ENCODE results near the gene TFF3. TPM values are rescaled to one million over a fixed set of nuclear protein-coding genes. Genes with fewer than 3 reads are reported as not detected.

Gene TFF3
- total RNA-seq, 2 donors from 2014 or later: 5.5 TPM; not detected in 1

DNA sequence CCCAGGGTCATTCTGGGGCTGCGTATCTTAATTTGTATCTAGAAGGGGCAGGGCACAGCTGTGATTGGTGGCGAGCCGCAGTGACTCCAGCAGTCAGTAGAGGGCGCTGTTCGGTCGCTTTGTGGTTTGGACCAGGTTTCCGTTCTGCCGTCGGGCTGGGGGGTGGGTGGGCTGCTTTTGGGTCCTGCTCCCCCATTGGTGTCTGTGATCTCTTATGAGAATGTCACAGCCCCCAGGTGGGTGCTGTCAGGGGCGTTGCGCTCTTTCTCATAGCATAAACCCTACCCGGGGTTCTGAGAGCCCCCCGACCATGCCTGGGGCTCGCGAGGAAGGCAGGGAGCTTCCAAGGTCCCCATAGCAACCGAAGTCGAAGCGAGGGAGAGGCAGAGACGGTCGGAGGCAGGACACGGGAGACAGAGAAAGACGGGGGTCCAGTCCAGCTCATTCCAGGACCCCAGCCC, 5.4 kb downstream of the TFF3 start:
- peaks cover 4% of the 10 kb centered on the region for H3K4me1 ChIP-seq (ENCODE audit: control insufficient read depth, insufficient read depth, low read length)
- no peak overlapping the region for H3K4me3 Mint-ChIP-seq
- TF ChIP-seq, protein P1, sequence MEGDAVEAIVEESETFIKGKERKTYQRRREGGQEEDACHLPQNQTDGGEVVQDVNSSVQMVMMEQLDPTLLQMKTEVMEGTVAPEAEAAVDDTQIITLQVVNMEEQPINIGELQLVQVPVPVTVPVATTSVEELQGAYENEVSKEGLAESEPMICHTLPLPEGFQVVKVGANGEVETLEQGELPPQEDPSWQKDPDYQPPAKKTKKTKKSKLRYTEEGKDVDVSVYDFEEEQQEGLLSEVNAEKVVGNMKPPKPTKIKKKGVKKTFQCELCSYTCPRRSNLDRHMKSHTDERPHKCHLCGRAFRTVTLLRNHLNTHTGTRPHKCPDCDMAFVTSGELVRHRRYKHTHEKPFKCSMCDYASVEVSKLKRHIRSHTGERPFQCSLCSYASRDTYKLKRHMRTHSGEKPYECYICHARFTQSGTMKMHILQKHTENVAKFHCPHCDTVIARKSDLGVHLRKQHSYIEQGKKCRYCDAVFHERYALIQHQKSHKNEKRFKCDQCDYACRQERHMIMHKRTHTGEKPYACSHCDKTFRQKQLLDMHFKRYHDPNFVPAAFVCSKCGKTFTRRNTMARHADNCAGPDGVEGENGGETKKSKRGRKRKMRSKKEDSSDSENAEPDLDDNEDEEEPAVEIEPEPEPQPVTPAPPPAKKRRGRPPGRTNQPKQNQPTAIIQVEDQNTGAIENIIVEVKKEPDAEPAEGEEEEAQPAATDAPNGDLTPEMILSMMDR (conservative IDR thresholded peaks at IDR 0.05): peak; percentile 92
- no peaks in the 10 kb centered on the region for H3K9me3 ChIP-seq (ENCODE audit: control insufficient read depth, low read length)
- peaks cover 7% of the 10 kb centered on the region for H3K27me3 ChIP-seq (ENCODE audit: control insufficient read depth, insufficient read depth, low read length, poor library complexity, severe bottlenecking)
- H3K9me3 Mint-ChIP-seq: no peaks in the 10 kb centered on the region
- no peaks in the 10 kb centered on the region for H3K36me3 Mint-ChIP-seq (ENCODE audit: low read depth)
- H3K27me3 Mint-ChIP-seq (ENCODE audit: insufficient read depth): peaks cover 5% of the 10 kb centered on the region
- H3K4me1 Mint-ChIP-seq: peaks cover 12% of the 10 kb centered on the region
- no peak overlapping the region for H3K27ac ChIP-seq (ENCODE audit: low read depth, low read length)
- 24 to 57% methylated on average over 4 to 22 of the region's 22 CpGs for WGBS, 2 experiments (ENCODE audit: insufficient coverage in 1 of 2, insufficient read length in 1 of 2)
- no peak overlapping the region for H3K9ac ChIP-seq (ENCODE audit: extremely low read depth, low read length, poor library complexity, severe bottlenecking)
- peak; percentile 95 for DNase-seq
- peak overlapping the region; percentile 75 for H3K27ac Mint-ChIP-seq
- no peaks in the 10 kb centered on the region for H3K36me3 ChIP-seq (ENCODE audit: control insufficient read depth, insufficient read depth, low read length)
- no peak overlapping the region for H3K4me3 ChIP-seq (ENCODE audit: low read length)

DNA sequence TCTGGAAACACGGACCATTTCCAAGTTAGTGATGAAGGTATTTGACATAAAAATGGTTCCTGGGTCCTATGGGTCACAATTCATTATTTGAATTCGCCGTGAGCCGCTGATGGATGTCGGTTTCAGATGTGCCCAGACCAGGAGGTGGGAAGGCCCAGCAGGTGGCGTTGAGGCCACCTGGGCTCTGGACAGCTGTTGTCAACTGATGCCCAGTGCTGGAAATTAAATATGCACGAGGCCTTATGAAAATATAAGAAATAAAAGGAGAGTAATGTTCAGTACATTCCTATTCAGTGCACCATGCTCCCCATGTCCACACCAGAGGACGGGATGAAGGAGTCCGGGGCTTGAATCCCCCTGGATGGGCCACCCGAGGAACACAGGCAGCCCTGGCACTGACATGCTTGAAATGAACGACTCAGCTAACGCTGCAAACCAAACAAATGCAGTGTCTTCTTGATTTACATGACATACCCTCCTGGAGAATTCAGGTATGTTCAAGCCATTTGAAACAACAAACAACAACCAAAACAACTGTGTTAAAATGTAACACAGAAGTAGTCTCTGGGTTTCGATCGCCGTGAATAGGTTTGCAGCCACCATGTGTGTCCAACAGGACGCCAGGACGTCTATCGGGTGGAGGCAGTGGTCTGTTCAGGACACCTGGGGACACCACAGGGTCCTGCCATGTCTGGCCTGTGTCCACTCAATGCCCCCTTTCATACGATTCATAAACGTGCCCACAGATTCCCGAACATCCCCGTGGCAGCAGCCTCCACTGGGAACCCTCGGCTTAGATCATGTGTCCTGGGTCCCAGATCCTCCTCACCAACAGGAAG, 6.1 kb downstream of the TFF3 start:
- 57 to 72% methylated on average over 13 to 23 of the region's 23 CpGs for WGBS, 2 experiments (ENCODE audit: insufficient coverage in 1 of 2, insufficient read length in 1 of 2)
- no peak overlapping the region for H3K4me3 ChIP-seq (ENCODE audit: low read length)
- TF ChIP-seq, protein P1 (conservative IDR thresholded peaks at IDR 0.05): no peak
- H3K27ac Mint-ChIP-seq: peak overlapping the region; percentile 75
- no peaks in the 10 kb centered on the region for H3K9me3 ChIP-seq (ENCODE audit: control insufficient read depth, low read length)
- H3K27ac ChIP-seq (ENCODE audit: low read depth, low read length): no peak overlapping the region
- H3K9me3 Mint-ChIP-seq: no peaks in the 10 kb centered on the region
- H3K4me1 ChIP-seq (ENCODE audit: control insufficient read depth, insufficient read depth, low read length): peaks cover 4% of the 10 kb centered on the region
- H3K9ac ChIP-seq (ENCODE audit: extremely low read depth, low read length, poor library complexity, severe bottlenecking): no peak overlapping the region
- H3K27me3 ChIP-seq (ENCODE audit: control insufficient read depth, insufficient read depth, low read length, poor library complexity, severe bottlenecking): peaks cover 7% of the 10 kb centered on the region
- peaks cover 11% of the 10 kb centered on the region for H3K4me1 Mint-ChIP-seq
- no peaks in the 10 kb centered on the region for H3K36me3 Mint-ChIP-seq (ENCODE audit: low read depth)
- H3K27me3 Mint-ChIP-seq (ENCODE audit: insufficient read depth): peaks cover 5% of the 10 kb centered on the region
- H3K4me3 Mint-ChIP-seq: no peak overlapping the region
- peak; percentile 45 for DNase-seq
- no peaks in the 10 kb centered on the region for H3K36me3 ChIP-seq (ENCODE audit: control insufficient read depth, insufficient read depth, low read length)

DNA sequence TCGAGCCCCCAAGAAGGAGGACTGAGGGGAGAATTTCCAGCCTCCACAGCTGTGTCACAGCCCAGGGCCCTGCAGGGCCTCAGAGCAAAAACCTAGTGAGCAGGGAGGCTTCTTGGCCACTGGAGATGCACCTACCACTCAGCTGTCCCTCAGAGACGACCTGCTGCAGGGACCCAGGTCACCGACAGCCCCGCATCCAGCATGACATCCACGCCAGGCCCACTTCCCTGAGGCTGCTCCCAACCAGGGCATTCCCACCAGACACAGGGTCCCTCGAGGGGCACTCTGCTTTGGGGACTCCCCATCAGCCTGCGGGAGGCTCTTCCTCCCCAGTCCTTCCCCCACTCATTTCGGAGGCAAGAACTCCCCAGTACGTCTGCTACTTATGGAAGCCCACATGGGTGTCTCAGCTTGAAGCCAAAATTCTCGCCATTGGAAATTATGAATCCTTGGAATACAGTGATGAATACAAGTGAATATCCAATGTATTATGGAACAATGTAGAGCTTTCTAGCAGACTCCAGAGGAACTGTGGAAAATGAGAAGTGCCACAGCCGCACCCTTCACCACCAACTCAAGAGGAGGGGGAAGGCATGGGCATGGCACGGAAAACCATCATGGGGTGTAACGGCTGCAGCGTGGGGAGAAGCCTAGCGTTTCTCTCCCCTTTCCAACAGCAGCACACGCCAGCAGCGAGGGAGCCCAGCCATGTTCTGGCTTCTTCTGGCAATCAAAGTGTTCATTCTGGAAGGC, 6.9 kb downstream of the TFF3 start:
- no peak overlapping the region for H3K4me3 Mint-ChIP-seq
- TF ChIP-seq, protein P1 (conservative IDR thresholded peaks at IDR 0.05): no peak
- H3K36me3 Mint-ChIP-seq (ENCODE audit: low read depth): no peaks in the 10 kb centered on the region
- H3K4me3 ChIP-seq (ENCODE audit: low read length): no peak overlapping the region
- peaks cover 3% of the 10 kb centered on the region for H3K4me1 Mint-ChIP-seq
- no peak overlapping the region for H3K27ac Mint-ChIP-seq
- H3K9ac ChIP-seq (ENCODE audit: extremely low read depth, low read length, poor library complexity, severe bottlenecking): no peak overlapping the region
- peaks cover 5% of the 10 kb centered on the region for H3K27me3 Mint-ChIP-seq (ENCODE audit: insufficient read depth)
- peaks cover 7% of the 10 kb centered on the region for H3K27me3 ChIP-seq (ENCODE audit: control insufficient read depth, insufficient read depth, low read length, poor library complexity, severe bottlenecking)
- no peaks in the 10 kb centered on the region for H3K9me3 ChIP-seq (ENCODE audit: control insufficient read depth, low read length)
- peak; percentile 20 for DNase-seq
- no peak overlapping the region for H3K27ac ChIP-seq (ENCODE audit: low read depth, low read length)
- H3K9me3 Mint-ChIP-seq: no peaks in the 10 kb centered on the region
- no peaks in the 10 kb centered on the region for H3K4me1 ChIP-seq (ENCODE audit: control insufficient read depth, insufficient read depth, low read length)
- WGBS, 2 experiments (ENCODE audit: insufficient coverage in 1 of 2, insufficient read length in 1 of 2): 94 to 96% methylated on average over 6 to 17 of the region's 17 CpGs
- H3K36me3 ChIP-seq (ENCODE audit: control insufficient read depth, insufficient read depth, low read length): no peaks in the 10 kb centered on the region
